ENCODE results near the gene TMEM116.

TMEM116 gene

GRCh38 chr12:111925171-111925570, 87.8 kb downstream of the TMEM116 start:
- no peaks in the 10 kb centered on the region for H3K9me3 ChIP-seq (ENCODE audit: insufficient read depth, low read depth, low read length)
- H3K4me3 ChIP-seq (ENCODE audit: low read length, poor library complexity, severe bottlenecking): no peak overlapping the region
- TF ChIP-seq CTCF (conservative IDR thresholded peaks at IDR 0.05; ENCODE audit: low read length) (no peak), EZH2phosphoT487 (IDR thresholded peaks at IDR 0.05; ENCODE audit: borderline replicate concordance) (no peak)
- H3K9ac ChIP-seq (ENCODE audit: low read depth, low read length, poor library complexity, severe bottlenecking): no peak overlapping the region
- no peaks in the 10 kb centered on the region for H3F3A ChIP-seq (ENCODE audit: low read depth)
- H3K79me2 ChIP-seq (ENCODE audit: insufficient read depth, low read length): no peaks in the 10 kb centered on the region
- H3K4me2 ChIP-seq (ENCODE audit: low read depth, low read length, poor library complexity, severe bottlenecking): no peak overlapping the region
- no peaks in the 10 kb centered on the region for H3K9me2 ChIP-seq (replicated peaks; ENCODE audit: low read depth, low read length)
- no peaks in the 10 kb centered on the region for H3K27me3 ChIP-seq (ENCODE audit: insufficient read depth, low read length, poor library complexity, severe bottlenecking)
- no peak overlapping the region for H2AFZ ChIP-seq (ENCODE audit: low read length)
- no peaks in the 10 kb centered on the region for H3K4me1 ChIP-seq (ENCODE audit: insufficient read depth, low read length, poor library complexity, severe bottlenecking)
- H4K20me1 ChIP-seq (ENCODE audit: insufficient read depth, low read length, poor library complexity, severe bottlenecking): no peaks in the 10 kb centered on the region
- H3K36me3 ChIP-seq (ENCODE audit: insufficient read depth, low read length): no peaks in the 10 kb centered on the region

- Histone ChIP-seq H3K4me2 (ENCODE audit: low read depth, low read length, poor library complexity, severe bottlenecking) (no peak overlapping the region), H3K27me3 (ENCODE audit: insufficient read depth, low read length, poor library complexity, severe bottlenecking) (no peaks in the 10 kb centered on the region), H3K4me1 (ENCODE audit: insufficient read depth, low read length, poor library complexity, severe bottlenecking) (no peaks in the 10 kb centered on the region), H3K4me3 (ENCODE audit: low read length, poor library complexity, severe bottlenecking) (no peak overlapping the region), H3K9me3 (ENCODE audit: insufficient read depth, low read depth, low read length) (no peaks in the 10 kb centered on the region), H2AFZ (ENCODE audit: low read length) (no peak overlapping the region), H3K9me2 (replicated peaks; ENCODE audit: low read depth, low read length) (no peaks in the 10 kb centered on the region), H3K36me3 (ENCODE audit: insufficient read depth, low read length) (no peaks in the 10 kb centered on the region), H3K79me2 (ENCODE audit: insufficient read depth, low read length) (no peaks in the 10 kb centered on the region), H3F3A (ENCODE audit: low read depth) (no peaks in the 10 kb centered on the region), H3K9ac (ENCODE audit: low read depth, low read length, poor library complexity, severe bottlenecking) (no peak overlapping the region), H4K20me1 (ENCODE audit: insufficient read depth, low read length, poor library complexity, severe bottlenecking) (no peaks in the 10 kb centered on the region)
- TF ChIP-seq CTCF (conservative IDR thresholded peaks at IDR 0.05; ENCODE audit: low read length) (no peak), EZH2phosphoT487 (IDR thresholded peaks at IDR 0.05; ENCODE audit: borderline replicate concordance) (no peak)
Measured at GRCh38 chr12:111907740-111908139, 105.2 kb downstream of the TMEM116 start.

GRCh38 chr12:111905502-111905901, 107.5 kb downstream of the TMEM116 start:
- no peaks in the 10 kb centered on the region for H3K9me3 ChIP-seq (ENCODE audit: insufficient read depth, low read depth, low read length)
- H3K27me3 ChIP-seq (ENCODE audit: insufficient read depth, low read length, poor library complexity, severe bottlenecking): no peaks in the 10 kb centered on the region

More at GRCh38 chr12:111905502-111905901, 107.5 kb downstream of the TMEM116 start:
- no peaks in the 10 kb centered on the region for H3F3A ChIP-seq (ENCODE audit: low read depth)
- H3K4me2 ChIP-seq (ENCODE audit: low read depth, low read length, poor library complexity, severe bottlenecking): no peak overlapping the region
- no peaks in the 10 kb centered on the region for H4K20me1 ChIP-seq (ENCODE audit: insufficient read depth, low read length, poor library complexity, severe bottlenecking)
- H3K4me3 ChIP-seq (ENCODE audit: low read length, poor library complexity, severe bottlenecking): no peak overlapping the region
- no peak overlapping the region for H2AFZ ChIP-seq (ENCODE audit: low read length)
- H3K4me1 ChIP-seq (ENCODE audit: insufficient read depth, low read length, poor library complexity, severe bottlenecking): no peaks in the 10 kb centered on the region
- H3K36me3 ChIP-seq (ENCODE audit: insufficient read depth, low read length): no peaks in the 10 kb centered on the region
- TF ChIP-seq EZH2phosphoT487 (IDR thresholded peaks at IDR 0.05; ENCODE audit: borderline replicate concordance): no peak
- TF ChIP-seq CTCF (conservative IDR thresholded peaks at IDR 0.05; ENCODE audit: low read length): no peak
- H3K9me2 ChIP-seq (replicated peaks; ENCODE audit: low read depth, low read length): no peaks in the 10 kb centered on the region
- H3K79me2 ChIP-seq (ENCODE audit: insufficient read depth, low read length): no peaks in the 10 kb centered on the region
- H3K9ac ChIP-seq (ENCODE audit: low read depth, low read length, poor library complexity, severe bottlenecking): no peak overlapping the region
